Measurements from ENCODE around the gene C21orf58. TPM values are rescaled to one million over a fixed set of nuclear protein-coding genes. Genes with fewer than 3 reads are reported as not detected.

The C21orf58 gene
- polyA plus RNA-seq, 3 donors from 2014 or later: 0.53 to 1.2 (median 0.91) TPM

GRCh38 chr21:46361176-46361575 lies 37.5 kb upstream of the C21orf58 start:
- Mint-ChIP-seq H3K27me3 (ENCODE audit: low read depth in 3 of 3) (peaks cover 2 to 6% (median 2%) of the 10 kb centered on the region in 3 donors), H3K27ac (no peak overlapping the region), H3K9me3 (no peaks in the 10 kb centered on the region), H3K4me3 (no peak overlapping the region), H3K4me1 (peaks cover 0 to 1% of the 10 kb centered on the region in 2 donors), H3K36me3 (peaks cover 27 to 50% (median 31%) of the 10 kb centered on the region in 3 donors)
- no peak for DNase-seq

DNA sequence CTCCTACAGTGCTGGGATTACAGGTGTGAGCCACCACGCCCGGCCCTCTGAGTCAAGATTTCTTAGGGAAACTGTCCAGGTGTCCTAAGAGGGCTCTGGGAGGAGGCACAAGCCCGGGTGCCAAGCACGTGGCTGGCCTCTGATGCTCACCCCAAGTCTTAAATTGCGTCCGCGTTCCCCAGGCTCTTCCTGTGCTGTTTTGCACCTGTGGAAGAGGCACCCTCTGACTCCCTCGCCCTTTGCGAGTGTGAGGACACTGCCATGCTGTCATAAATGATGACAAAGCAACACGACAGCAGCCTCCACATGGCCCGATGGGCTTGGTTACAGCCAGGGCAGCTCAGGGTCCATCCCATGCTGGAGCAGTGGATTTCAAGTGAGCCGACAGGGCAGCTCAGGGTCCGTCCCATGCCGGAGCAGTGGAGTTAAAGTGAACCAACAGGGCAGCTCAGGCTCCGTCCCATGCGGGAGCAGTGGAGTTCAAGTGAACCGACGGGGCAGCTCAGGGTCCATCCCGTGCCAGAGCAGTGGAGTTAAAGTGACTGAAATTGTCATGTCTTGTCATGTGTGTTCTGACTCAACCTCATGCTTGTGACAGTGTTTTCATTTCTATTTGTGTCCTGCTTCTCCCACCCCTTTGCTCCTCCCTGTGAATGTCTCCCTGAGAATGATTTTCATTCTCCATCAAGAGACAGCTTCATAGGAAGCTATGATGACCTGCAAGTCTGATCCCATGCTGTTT lies 34.2 kb upstream of the C21orf58 start:
- H3K27me3 Mint-ChIP-seq (ENCODE audit: low read depth in 3 of 3): peaks cover 0 to 6% (median 4%) of the 10 kb centered on the region in 3 donors
- peaks cover 22 to 46% (median 33%) of the 10 kb centered on the region in 3 donors for H3K36me3 Mint-ChIP-seq
- H3K27ac Mint-ChIP-seq: peak overlapping the region in 4 of 6 donors; percentile 35 to 72 (median 58)
- no peaks in the 10 kb centered on the region for H3K9me3 Mint-ChIP-seq
- no peak overlapping the region for H3K4me3 Mint-ChIP-seq
- no peak for DNase-seq
- H3K4me1 Mint-ChIP-seq: peaks cover 0 to 1% of the 10 kb centered on the region in 2 donors

GRCh38 chr21:46357335-46357604 lies 33.6 kb upstream of the C21orf58 start:
- Mint-ChIP-seq H3K36me3 (peaks cover 20 to 46% (median 33%) of the 10 kb centered on the region in 3 donors), H3K27me3 (ENCODE audit: low read depth in 3 of 3) (peaks cover 0 to 6% (median 4%) of the 10 kb centered on the region in 3 donors), H3K27ac (peak overlapping the region in 3 of 6 donors; percentile 28 to 72 (median 60)), H3K9me3 (no peaks in the 10 kb centered on the region), H3K4me1 (peaks cover 0 to 1% of the 10 kb centered on the region in 2 donors), H3K4me3 (no peak overlapping the region)
- DNase-seq: no peak

- no peak for DNase-seq
- no peaks in the 10 kb centered on the region for H3K9me3 Mint-ChIP-seq
- H3K27me3 Mint-ChIP-seq (ENCODE audit: low read depth in 3 of 3): peaks cover 0 to 6% (median 4%) of the 10 kb centered on the region in 3 donors
- H3K36me3 Mint-ChIP-seq: peaks cover 17 to 43% (median 31%) of the 10 kb centered on the region in 3 donors
- H3K4me3 Mint-ChIP-seq: no peak overlapping the region
- H3K4me1 Mint-ChIP-seq: peaks cover 0 to 1% of the 10 kb centered on the region in 2 donors
- peak overlapping the region in 4 of 6 donors; percentile 17 to 72 (median 44) for H3K27ac Mint-ChIP-seq
Observed at GRCh38 chr21:46356494-46357334, 33.0 kb upstream of the C21orf58 start.

- Mint-ChIP-seq H3K4me1 (peaks cover 0 to 1% of the 10 kb centered on the region in 2 donors), H3K36me3 (peaks cover 18 to 44% (median 26%) of the 10 kb centered on the region in 3 donors), H3K9me3 (no peaks in the 10 kb centered on the region), H3K27me3 (ENCODE audit: low read depth in 3 of 3) (peaks cover 3 to 6% (median 3%) of the 10 kb centered on the region in 3 donors), H3K27ac (no peak overlapping the region), H3K4me3 (no peak overlapping the region)
- DNase-seq: no peak
Observed at GRCh38 chr21:46356005-46356338, 32.3 kb upstream of the C21orf58 start.

GRCh38 chr21:46355161-46356004 lies 31.7 kb upstream of the C21orf58 start:
- no peaks in the 10 kb centered on the region for H3K4me1 Mint-ChIP-seq
- no peak overlapping the region for H3K4me3 Mint-ChIP-seq
- peak overlapping the region in 2 of 6 donors; percentile 57 to 67 for H3K27ac Mint-ChIP-seq
- no peaks in the 10 kb centered on the region for H3K9me3 Mint-ChIP-seq
- peaks cover 2 to 6% (median 3%) of the 10 kb centered on the region in 3 donors for H3K27me3 Mint-ChIP-seq (ENCODE audit: low read depth in 3 of 3)
- DNase-seq: no peak
- H3K36me3 Mint-ChIP-seq: peaks cover 14 to 40% (median 22%) of the 10 kb centered on the region in 3 donors

- Mint-ChIP-seq H3K4me3 (peak overlapping the region in 1 of 5 donors; percentile 27), H3K4me1 (no peaks in the 10 kb centered on the region), H3K27me3 (ENCODE audit: low read depth in 3 of 3) (peaks cover 2 to 3% (median 3%) of the 10 kb centered on the region in 3 donors), H3K36me3 (peaks cover 18 to 46% (median 25%) of the 10 kb centered on the region in 3 donors), H3K9me3 (no peaks in the 10 kb centered on the region), H3K27ac (peak overlapping the region in 1 of 6 donors; percentile 67)
- no peak for DNase-seq
Observed at GRCh38 chr21:46354518-46354917, 30.8 kb upstream of the C21orf58 start.

DNA sequence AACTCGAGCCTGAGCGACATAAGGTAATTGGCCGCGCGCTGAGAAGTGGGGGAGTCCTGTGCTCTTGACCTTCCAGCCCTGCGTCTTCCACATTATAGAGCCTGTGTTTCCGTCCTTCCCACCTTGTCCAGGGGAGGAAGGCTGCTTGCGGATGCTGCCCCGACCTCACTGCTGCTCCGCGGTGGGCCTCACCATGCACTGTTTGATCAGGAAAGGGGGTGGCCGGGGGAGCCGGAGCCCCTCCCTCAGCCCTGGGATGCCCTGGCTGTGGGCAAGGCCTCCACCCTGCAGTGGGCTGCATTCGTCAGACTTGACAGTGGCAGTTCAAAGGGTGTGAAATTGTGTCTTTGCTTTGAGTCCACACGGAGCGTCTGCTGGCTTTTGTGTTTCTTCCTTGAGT lies 30.4 kb upstream of the C21orf58 start:
- H3K4me3 Mint-ChIP-seq: no peak overlapping the region
- H3K9me3 Mint-ChIP-seq: no peaks in the 10 kb centered on the region
- H3K36me3 Mint-ChIP-seq: peaks cover 22 to 49% (median 30%) of the 10 kb centered on the region in 3 donors
- no peaks in the 10 kb centered on the region for H3K4me1 Mint-ChIP-seq
- H3K27me3 Mint-ChIP-seq (ENCODE audit: low read depth in 3 of 3): peaks cover 2 to 4% (median 3%) of the 10 kb centered on the region in 3 donors
- no peak overlapping the region for H3K27ac Mint-ChIP-seq
- no peak for DNase-seq

GRCh38 chr21:46352913-46353312 lies 29.2 kb upstream of the C21orf58 start:
- no peak overlapping the region for H3K27ac Mint-ChIP-seq
- H3K9me3 Mint-ChIP-seq: no peaks in the 10 kb centered on the region
- no peak for DNase-seq
- peaks cover 25 to 49% (median 28%) of the 10 kb centered on the region in 3 donors for H3K36me3 Mint-ChIP-seq
- no peak overlapping the region for H3K4me3 Mint-ChIP-seq
- H3K4me1 Mint-ChIP-seq: no peaks in the 10 kb centered on the region
- H3K27me3 Mint-ChIP-seq (ENCODE audit: low read depth in 3 of 3): peaks cover 1 to 4% (median 3%) of the 10 kb centered on the region in 3 donors

DNA sequence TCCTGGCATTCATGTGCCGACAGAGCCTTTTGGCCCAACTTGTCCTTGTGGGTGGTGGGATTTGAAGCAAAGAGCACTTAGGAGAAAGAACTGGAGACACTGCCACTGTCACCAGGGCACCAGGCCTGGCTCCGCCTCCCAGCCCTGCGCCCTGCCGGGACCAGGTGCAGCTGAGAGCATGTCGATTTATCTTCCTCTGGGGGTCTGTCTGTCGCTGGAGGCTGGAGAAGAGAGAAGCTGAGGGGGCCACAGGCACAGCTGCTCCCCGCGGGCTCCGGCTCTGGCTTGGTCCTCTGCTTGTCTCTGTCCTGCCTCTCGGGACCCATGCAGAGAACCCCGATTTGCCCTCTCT lies 28.5 kb upstream of the C21orf58 start:
- H3K4me3 Mint-ChIP-seq: no peak overlapping the region
- H3K9me3 Mint-ChIP-seq: no peaks in the 10 kb centered on the region
- peaks cover 24 to 47% (median 30%) of the 10 kb centered on the region in 3 donors for H3K36me3 Mint-ChIP-seq
- peaks cover 2 to 4% (median 4%) of the 10 kb centered on the region in 3 donors for H3K27me3 Mint-ChIP-seq (ENCODE audit: low read depth in 3 of 3)
- no peak overlapping the region for H3K27ac Mint-ChIP-seq
- DNase-seq: no peak
- H3K4me1 Mint-ChIP-seq: no peaks in the 10 kb centered on the region

- no peak for DNase-seq
- peaks cover 22 to 49% (median 31%) of the 10 kb centered on the region in 3 donors for H3K36me3 Mint-ChIP-seq
- peaks cover 2 to 4% (median 4%) of the 10 kb centered on the region in 3 donors for H3K27me3 Mint-ChIP-seq (ENCODE audit: low read depth in 3 of 3)
- H3K4me3 Mint-ChIP-seq: no peak overlapping the region
- H3K27ac Mint-ChIP-seq: peak overlapping the region in 1 of 6 donors; percentile 14
- no peaks in the 10 kb centered on the region for H3K9me3 Mint-ChIP-seq
- no peaks in the 10 kb centered on the region for H3K4me1 Mint-ChIP-seq
Observed at GRCh38 chr21:46351476-46352163, 27.9 kb upstream of the C21orf58 start.

DNA sequence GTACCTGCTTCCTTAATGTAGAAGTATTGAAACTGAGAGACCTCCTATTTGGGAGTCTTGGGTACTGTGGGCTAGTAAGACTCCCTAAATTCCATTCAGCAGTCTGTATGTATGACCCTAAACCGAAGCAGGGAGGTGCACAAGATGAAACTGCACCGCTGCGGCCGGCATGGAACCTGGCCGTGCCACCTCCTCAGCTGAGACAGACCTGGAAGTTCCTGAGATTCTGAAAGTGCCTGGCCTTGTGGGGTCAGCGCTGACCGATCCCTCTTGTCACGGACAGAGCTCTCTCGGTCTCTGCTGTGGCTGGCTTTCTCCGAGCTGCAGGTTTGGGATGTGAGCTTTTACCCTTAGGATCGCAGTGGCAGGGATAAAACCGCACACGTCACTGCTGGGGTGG lies 27.3 kb upstream of the C21orf58 start:
- H3K36me3 Mint-ChIP-seq: peaks cover 22 to 52% (median 31%) of the 10 kb centered on the region in 3 donors
- H3K27me3 Mint-ChIP-seq (ENCODE audit: low read depth in 3 of 3): peaks cover 2 to 4% (median 4%) of the 10 kb centered on the region in 3 donors
- no peak for DNase-seq
- H3K4me1 Mint-ChIP-seq: no peaks in the 10 kb centered on the region
- H3K27ac Mint-ChIP-seq: peak overlapping the region in 1 of 6 donors; percentile 14
- no peak overlapping the region for H3K4me3 Mint-ChIP-seq
- no peaks in the 10 kb centered on the region for H3K9me3 Mint-ChIP-seq

- Mint-ChIP-seq H3K4me3 (no peak overlapping the region), H3K27me3 (ENCODE audit: low read depth in 3 of 3) (peaks cover 2 to 4% (median 4%) of the 10 kb centered on the region in 3 donors), H3K27ac (no peak overlapping the region), H3K4me1 (no peaks in the 10 kb centered on the region), H3K36me3 (peaks cover 22 to 51% (median 34%) of the 10 kb centered on the region in 3 donors), H3K9me3 (no peaks in the 10 kb centered on the region)
- no peak for DNase-seq
Observed at GRCh38 chr21:46350571-46350970, 26.9 kb upstream of the C21orf58 start.
